ENCODE data around the gene PTDSS2. TPM values are rescaled to one million over a fixed set of nuclear protein-coding genes. Genes with fewer than 3 reads are reported as not detected.

Gene PTDSS2
- total and polyA plus RNA-seq, 10 of the 15 experiments (the other 5 are each of a cell fraction or from before 2014, with no cell fraction given): 0.39 to 21.1 (median 10.8) TPM

DNA sequence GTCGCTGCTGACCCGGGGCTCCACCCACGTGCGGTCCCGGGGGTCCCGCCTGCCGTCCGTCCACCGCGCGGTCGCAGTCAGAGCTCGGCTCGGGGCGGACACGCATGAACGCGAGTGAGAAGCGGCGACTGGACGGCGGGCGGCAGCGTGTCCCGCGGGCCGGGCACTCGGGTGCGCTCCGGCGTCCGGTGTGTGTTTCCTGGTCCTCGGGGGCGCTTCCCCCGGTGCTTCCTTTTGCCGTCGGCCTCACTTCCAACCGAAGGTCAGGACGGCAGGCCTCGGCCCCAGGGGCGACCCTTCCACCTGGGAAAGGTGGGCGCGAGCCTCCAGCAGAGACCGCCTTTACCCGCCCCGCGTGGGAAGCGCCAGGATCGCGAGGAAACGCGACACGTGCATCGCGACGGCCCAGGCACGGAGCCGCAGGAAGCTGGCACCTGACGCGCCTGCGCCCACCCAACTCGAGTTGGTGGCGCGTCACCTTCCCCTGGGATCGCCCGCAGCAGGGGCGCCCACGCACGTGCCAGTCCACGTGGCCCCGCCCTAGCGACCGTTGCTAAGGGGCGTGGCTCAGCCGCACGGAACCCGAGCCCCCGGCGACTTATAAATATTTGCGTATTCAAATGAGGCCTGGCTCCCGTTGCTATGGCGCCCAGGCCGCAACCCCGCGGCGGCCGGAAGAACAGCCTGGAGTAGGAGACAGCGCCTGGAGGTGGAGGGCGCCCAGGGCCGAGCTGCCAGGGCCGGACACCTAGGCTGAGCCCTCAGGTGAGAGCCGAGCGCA lies 87.0 kb downstream of the PTDSS2 start, which contains the start of gene LRRC56 (continued):
- TF ChIP-seq CEBPZ (IDR thresholded peaks at IDR 0.05; ENCODE audit: low read depth, low read length) (no peak), TCF7 (IDR thresholded peaks at IDR 0.05; ENCODE audit: borderline replicate concordance) (no peak), CHD2 (IDR thresholded peaks at IDR 0.05; ENCODE audit: borderline replicate concordance, low read depth, low read length) (peak; percentile 18; the same call in 1 of the 2 replicates), ESRRA (IDR thresholded peaks at IDR 0.05; ENCODE audit: low read length) (no peak), WRNIP1 (IDR thresholded peaks at IDR 0.05; ENCODE audit: borderline replicate concordance, low read depth, low read length) (no peak), GABPA (IDR thresholded peaks at IDR 0.05; ENCODE audit: low read depth) (no peak), MLLT1 (IDR thresholded peaks at IDR 0.05) (no peak), NFYB (IDR thresholded peaks at IDR 0.05; ENCODE audit: insufficient read depth, low read depth, low read length) (no peak), EZH2 (IDR thresholded peaks at IDR 0.05; ENCODE audit: borderline replicate concordance, control insufficient read depth, low read depth, low read length) (no peak), MYB (IDR thresholded peaks at IDR 0.05; ENCODE audit: borderline replicate concordance, low read depth, low read length) (no peak), USF2 (IDR thresholded peaks at IDR 0.05; ENCODE audit: borderline replicate concordance, low read depth, low read length) (peak; percentile 72), E4F1 (IDR thresholded peaks at IDR 0.05; ENCODE audit: borderline replicate concordance, partially characterized antibody) (no peak), SUZ12 (IDR thresholded peaks at IDR 0.05; ENCODE audit: unreplicated experiment) (no peak), ZZZ3 (IDR thresholded peaks at IDR 0.05; ENCODE audit: control insufficient read depth, insufficient read length, low read depth) (no peak), YY1 (IDR thresholded peaks at IDR 0.05; ENCODE audit: low read depth, low read length) (0 out of 2 replicates have a peak, but pooled peaks have one; percentile 43), STAT3 (IDR thresholded peaks at IDR 0.05; ENCODE audit: low read depth, low read length) (no peak), CBFB (IDR thresholded peaks at IDR 0.05; ENCODE audit: low read depth) (no peak; the same call in 1 of the 2 replicates), SREBF1 (IDR thresholded peaks at IDR 0.05; ENCODE audit: low read length) (no peak), HCFC1 (IDR thresholded peaks at IDR 0.05; ENCODE audit: low read length) (no peak; the same call in 1 of the 2 replicates), POLR2AphosphoS5 (IDR thresholded peaks at IDR 0.05; ENCODE audit: low read length) (no peak), ZNF274 (IDR thresholded peaks at IDR 0.05; ENCODE audit: insufficient read depth, insufficient read length) (no peak), ATF7 (IDR thresholded peaks at IDR 0.05; ENCODE audit: low read depth) (0 out of 2 replicates have a peak, but pooled peaks have one; percentile 11), ZNF207 (IDR thresholded peaks at IDR 0.05; ENCODE audit: borderline replicate concordance) (peak; percentile 66; the same call in 1 of the 2 replicates)

All from GM12878 (cell line).